B cell (primary cell): ENCODE data around the gene SCAMP1. TPM values are rescaled to one million over a fixed set of nuclear protein-coding genes. Genes with fewer than 3 reads are reported as not detected.

Source experiments
- ATAC-seq: fragments of 200-7000 bp; cut with Tn5 transposase; one replicate; pipeline ENCODE4 v1.10.0; 2021; ENCODE audit warnings: low read depth, mild to moderate bottlenecking, moderate number of reproducible peaks, moderate library complexity
- CTCF ChIA-PET: fragments of 350-600 bp; sonication (Branson Sonifier 250); formaldehyde crosslinking; loops from one replicate; lab custom pipeline; 2021; ENCODE audit warnings: antibody characterized with exemption, inconsistent platforms; lab: Charles Lee
- POLR2A ChIA-PET: fragments of 350-600 bp; sonication (Branson Sonifier 250); formaldehyde crosslinking; loops from one replicate; lab custom pipeline; 2021; ENCODE audit warnings: antibody characterized with exemption; lab: Charles Lee
- DNase-seq: peaks from one replicate; pipeline ENCODE4 v3.0.0; 2013
- H2AFZ ChIP-seq: 2 replicates; pipeline ENCODE4 v1.6.1; 2012; ENCODE audit warnings: mild to moderate bottlenecking, low read depth, low read length; ENCODE audit not compliant: insufficient read depth, poor library complexity, severe bottlenecking
- H3K27ac ChIP-seq, 2 donors: 1 replicate in 1 of 2; 2 replicates in 1 of 2; pipeline ENCODE4 v1.5.1; 2012 to 2013; ENCODE audit warnings: low read length in 2 of 2, mild to moderate bottlenecking in 2 of 2, moderate library complexity in 1 of 2
- H3K27me3 ChIP-seq, 4 experiments: fragments of 200-600 bp in 1 of 4; sonication (generic) in 1 of 4; replicated peaks in 1 of 4; 1 replicate in 2 of 4; 2 replicates in 2 of 4; pipeline versions ENCODE4 v1.6.1 to v1.7.0; 2013 to 2016; ENCODE audit warnings: low read length in 3 of 4, mild to moderate bottlenecking in 2 of 4, mixed read lengths in 1 of 4, moderate library complexity in 1 of 4; ENCODE audit not compliant: insufficient read depth in 4 of 4, control insufficient read depth in 3 of 4; ENCODE audit errors: control extremely low read depth in 1 of 4
- H3K36me3 ChIP-seq, 2 experiments: replicated peaks in 1 of 2; 1 replicate in 1 of 2; 2 replicates in 1 of 2; pipeline versions ENCODE4 v1.6.1 to v1.7.1; 2013; ENCODE audit warnings: low read length in 1 of 2; ENCODE audit not compliant: insufficient read depth in 2 of 2, control insufficient read depth in 1 of 2; ENCODE audit errors: control extremely low read depth in 1 of 2, extremely low read depth in 1 of 2
- H3K4me1 ChIP-seq, 2 donors: fragments of 200-600 bp in 1 of 2; sonication (generic) in 1 of 2; 1 replicate in 1 of 2; 2 replicates in 1 of 2; pipeline versions ENCODE4 v1.5.1 to v1.6.1; 2013 to 2017; ENCODE audit warnings: low read length in 2 of 2; ENCODE audit not compliant: control insufficient read depth in 2 of 2, insufficient read depth in 2 of 2
- H3K4me2 ChIP-seq: replicated peaks from 2 replicates; pipeline ENCODE3; 2012; ENCODE audit warnings: mild to moderate bottlenecking, low read depth, low read length; ENCODE audit not compliant: poor library complexity, severe bottlenecking
- H3K4me3 ChIP-seq, 5 experiments: fragments of 200-600 bp in 1 of 5; sonication (generic) in 1 of 5; 1 replicate in 3 of 5; 2 replicates in 2 of 5; pipeline versions ENCODE4 v1.5.1 to v1.7.0; 2011 to 2016; ENCODE audit warnings: low read length in 4 of 5, mild to moderate bottlenecking in 4 of 5, low read depth in 2 of 5, control low read depth in 1 of 5, moderate library complexity in 1 of 5; ENCODE audit not compliant: insufficient read depth in 1 of 5; ENCODE audit errors: control extremely low read depth in 1 of 5, extremely low read depth in 1 of 5
- H3K79me2 ChIP-seq: fragments of 200-600 bp; sonication (generic); one replicate; pipeline ENCODE4 v1.6.0; 2016; ENCODE audit warnings: low read length; ENCODE audit not compliant: control insufficient read depth, insufficient read depth
- H3K9ac ChIP-seq: fragments of 200-600 bp; sonication (generic); 2 replicates; pipeline ENCODE4 v1.6.1; 2017; ENCODE audit warnings: mild to moderate bottlenecking, low read length, moderate library complexity
- H3K9me3 ChIP-seq, 3 donors: one replicate each; pipeline versions ENCODE4 v1.6.1 to v1.7.1; 2013; ENCODE audit warnings: low read length in 2 of 3; ENCODE audit not compliant: control insufficient read depth in 2 of 3, insufficient read depth in 1 of 3; ENCODE audit errors: control extremely low read depth in 1 of 3
- H4K20me1 ChIP-seq: 2 replicates; pipeline ENCODE4 v1.6.0; 2012; ENCODE audit warnings: mild to moderate bottlenecking, low read length; ENCODE audit not compliant: insufficient read depth, control insufficient read depth, poor library complexity, severe bottlenecking
- H3K27ac Mint-ChIP-seq: one replicate; pipeline ENCODE4 v1.8.0; 2021; ENCODE audit warnings: mixed read lengths
- H3K27me3 Mint-ChIP-seq: one replicate; pipeline ENCODE4 v1.8.0; 2021; ENCODE audit warnings: mixed read lengths
- H3K4me1 Mint-ChIP-seq: one replicate; pipeline ENCODE4 v1.8.0; 2021; ENCODE audit warnings: mixed read lengths
- H3K4me3 Mint-ChIP-seq: one replicate; pipeline ENCODE4 v1.8.0; 2021; ENCODE audit warnings: mixed read lengths
- H3K9me3 Mint-ChIP-seq: one replicate; pipeline ENCODE4 v1.8.0; 2022; ENCODE audit warnings: mixed read lengths; ENCODE audit not compliant: insufficient read depth
- EZH2 ChIP-seq: IDR thresholded peaks from 2 replicates; pipeline ENCODE4 v1.6.1; 2012; ENCODE audit warnings: borderline replicate concordance, low read depth, mild to moderate bottlenecking, moderate library complexity, low read length; ENCODE audit not compliant: insufficient read depth, poor library complexity, severe bottlenecking
- WGBS: methylation state at CpG from one replicate; pipeline ENCODE4 v1.1.5; 2013; ENCODE audit warnings: missing lambda C conversion rate; ENCODE audit not compliant: insufficient coverage; 5-methylcytosine and 5-hydroxymethylcytosine counted together
- intact Hi-C: fragments of 100-400 bp; cut with micrococcal nuclease; formaldehyde crosslinking; loops from one replicate; pipeline ENCODE4 v1.10.0; 2022
- polyA plus RNA-seq: library from polyadenylated mRNA; depleted of rRNA; stranded (reverse); fragments of >200 nt; gene quantifications from 2 replicates; pipeline ENCODE4 v1.2.3, GENCODE V29; 2012
- total RNA-seq, 2 donors: library from RNA; stranded (reverse); fragments of 120-200 nt in 1 of 2; gene quantifications; 1 replicate in 1 of 2; 2 replicates in 1 of 2; pipeline versions ENCODE4 v1.2.3 to v1.2.4, GENCODE V29; 2013 to 2022
- TF ChIP-seq, protein P1 (sequence below): fragments of 200-600 bp; IDR thresholded peaks from one replicate; pipeline ENCODE4 v1.8.0; 2022; ENCODE audit warnings: antibody characterized with exemption, mild to moderate bottlenecking

Gene SCAMP1
- total and polyA plus RNA-seq, 2 donors (not counting 1 experiment from before 2014, with no cell fraction given) = 3.8 to 25.4 TPM

DNA sequence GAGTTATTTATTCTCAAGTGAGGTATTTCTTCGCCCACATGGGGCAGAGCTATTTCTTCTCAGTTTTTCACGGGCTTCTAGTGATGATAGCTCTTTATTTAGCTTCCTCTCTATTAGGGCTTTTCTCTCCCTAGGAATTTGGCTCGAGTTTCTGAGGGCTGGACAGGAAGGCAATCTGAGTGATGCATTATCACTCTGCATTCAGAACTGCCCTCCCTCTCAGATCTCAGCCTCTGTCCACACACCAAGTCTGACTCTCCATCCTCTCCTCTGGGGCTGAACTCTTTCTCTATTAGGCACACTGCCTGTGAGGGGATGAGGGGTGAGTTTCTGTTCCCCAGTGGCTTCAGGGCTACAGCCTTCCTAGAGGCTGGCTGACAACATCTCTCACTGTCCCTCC, 14.9 kb upstream of the SCAMP1 start:
- H2AFZ ChIP-seq = no peak overlapping the region
- H3K36me3 ChIP-seq = no peaks in the 10 kb centered on the region
- ChIA-PET CTCF (no interaction called here), POLR2A (no interaction called here)
- ATAC-seq = no peak
- H3K4me1 Mint-ChIP-seq = no peaks in the 10 kb centered on the region
- TF ChIP-seq EZH2 = no peak
- TF ChIP-seq, protein P1, sequence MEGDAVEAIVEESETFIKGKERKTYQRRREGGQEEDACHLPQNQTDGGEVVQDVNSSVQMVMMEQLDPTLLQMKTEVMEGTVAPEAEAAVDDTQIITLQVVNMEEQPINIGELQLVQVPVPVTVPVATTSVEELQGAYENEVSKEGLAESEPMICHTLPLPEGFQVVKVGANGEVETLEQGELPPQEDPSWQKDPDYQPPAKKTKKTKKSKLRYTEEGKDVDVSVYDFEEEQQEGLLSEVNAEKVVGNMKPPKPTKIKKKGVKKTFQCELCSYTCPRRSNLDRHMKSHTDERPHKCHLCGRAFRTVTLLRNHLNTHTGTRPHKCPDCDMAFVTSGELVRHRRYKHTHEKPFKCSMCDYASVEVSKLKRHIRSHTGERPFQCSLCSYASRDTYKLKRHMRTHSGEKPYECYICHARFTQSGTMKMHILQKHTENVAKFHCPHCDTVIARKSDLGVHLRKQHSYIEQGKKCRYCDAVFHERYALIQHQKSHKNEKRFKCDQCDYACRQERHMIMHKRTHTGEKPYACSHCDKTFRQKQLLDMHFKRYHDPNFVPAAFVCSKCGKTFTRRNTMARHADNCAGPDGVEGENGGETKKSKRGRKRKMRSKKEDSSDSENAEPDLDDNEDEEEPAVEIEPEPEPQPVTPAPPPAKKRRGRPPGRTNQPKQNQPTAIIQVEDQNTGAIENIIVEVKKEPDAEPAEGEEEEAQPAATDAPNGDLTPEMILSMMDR = no peak
- H3K9me3 ChIP-seq = no peaks in the 10 kb centered on the region
- H4K20me1 ChIP-seq = no peaks in the 10 kb centered on the region
- no peak overlapping the region for H3K4me3 Mint-ChIP-seq
- intact Hi-C loops = no loop called here
- H3K27ac ChIP-seq = no peak overlapping the region
- H3K4me1 ChIP-seq = no peaks in the 10 kb centered on the region
- H3K9me3 Mint-ChIP-seq = no peaks in the 10 kb centered on the region
- no peak for DNase-seq
- no peak overlapping the region for H3K4me2 ChIP-seq
- WGBS = no CpG with 5 or more reads among the region's 3 CpGs
- no peak overlapping the region for H3K4me3 ChIP-seq
- no peaks in the 10 kb centered on the region for H3K27me3 ChIP-seq
- H3K27me3 Mint-ChIP-seq = no peaks in the 10 kb centered on the region
- no peak overlapping the region for H3K9ac ChIP-seq
- no peaks in the 10 kb centered on the region for H3K79me2 ChIP-seq
- H3K27ac Mint-ChIP-seq = no peak overlapping the region

DNA sequence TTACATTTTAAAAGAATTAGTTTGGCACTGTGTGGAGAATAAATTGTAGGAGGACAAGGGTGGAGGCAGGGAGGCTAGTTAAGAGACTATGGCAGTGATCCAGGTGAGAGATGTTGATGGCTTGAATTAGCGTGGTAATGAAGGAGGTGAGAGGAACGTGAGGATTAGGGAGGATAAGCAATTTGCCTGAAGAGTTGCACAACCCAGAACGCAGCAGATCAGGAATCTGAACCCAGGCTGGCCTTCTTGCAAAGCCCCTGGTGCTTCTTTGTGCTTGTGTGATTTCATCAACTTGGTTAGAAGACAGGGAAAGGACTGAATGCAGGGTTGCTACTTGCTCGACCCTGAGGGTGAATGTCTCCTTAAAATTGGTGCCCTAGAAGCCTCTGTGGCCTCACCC, 6.9 kb upstream of the SCAMP1 start:
- Mint-ChIP-seq H3K9me3 (no peaks in the 10 kb centered on the region), H3K27me3 (no peaks in the 10 kb centered on the region), H3K4me1 (peaks cover 4% of the 10 kb centered on the region), H3K27ac (no peak overlapping the region), H3K4me3 (no peak overlapping the region)
- WGBS = 100% methylated on average over 3 of the region's 4 CpGs
- no peak overlapping the region for H3K4me3 ChIP-seq
- intact Hi-C loops = no loop called here
- no peak for TF ChIP-seq EZH2
- TF ChIP-seq, protein P1 = no peak
- H3K4me2 ChIP-seq = no peak overlapping the region
- H4K20me1 ChIP-seq = no peaks in the 10 kb centered on the region
- H3K79me2 ChIP-seq = no peaks in the 10 kb centered on the region
- no peaks in the 10 kb centered on the region for H3K9me3 ChIP-seq
- H2AFZ ChIP-seq = no peak overlapping the region
- ChIA-PET POLR2A (no interaction called here), CTCF (no interaction called here)
- H3K27me3 ChIP-seq = no peaks in the 10 kb centered on the region
- DNase-seq (no peak), ATAC-seq (no peak)
- H3K9ac ChIP-seq = no peak overlapping the region
- no peaks in the 10 kb centered on the region for H3K36me3 ChIP-seq
- H3K27ac ChIP-seq = no peak overlapping the region
- H3K4me1 ChIP-seq = no peaks in the 10 kb centered on the region
